Neural cell (in vitro differentiated cells): ENCODE measurements around the gene GDF7.

Source experiments
- EP300 ChIP-seq: fragments of 450-650 bp; conservative IDR thresholded peaks from 2 replicates; pipeline ENCODE4 v1.6.1; 2014; ENCODE audit warnings: antibody characterized with exemption, mild to moderate bottlenecking, moderate library complexity; ENCODE audit not compliant: poor library complexity, severe bottlenecking
- EZH2 ChIP-seq: fragments of 200-600, 300-800 bp; shearing (Covaris generic), sonication (generic); IDR thresholded peaks from 2 replicates; pipeline ENCODE4 v1.6.1; 2014; ENCODE audit warnings: antibody characterized with exemption, low read length, borderline replicate concordance, mild to moderate bottlenecking; ENCODE audit not compliant: insufficient read depth, poor library complexity, severe bottlenecking
- MXI1 ChIP-seq: fragments of 450-650 bp; conservative IDR thresholded peaks from 2 replicates; pipeline ENCODE4 v1.6.1; 2014; ENCODE audit warnings: antibody characterized with exemption, mild to moderate bottlenecking; ENCODE audit not compliant: poor library complexity, severe bottlenecking
- POLR2AphosphoS5 ChIP-seq: IDR thresholded peaks from 2 replicates; pipeline ENCODE4 v1.6.1; 2012
- TF ChIP-seq, protein P1 (sequence below): fragments of 450-650 bp; IDR thresholded peaks from 2 replicates; pipeline ENCODE4 v1.5.1; 2014; ENCODE audit warnings: antibody characterized with exemption, mild to moderate bottlenecking, moderate library complexity; ENCODE audit not compliant: poor library complexity, severe bottlenecking

DNA sequence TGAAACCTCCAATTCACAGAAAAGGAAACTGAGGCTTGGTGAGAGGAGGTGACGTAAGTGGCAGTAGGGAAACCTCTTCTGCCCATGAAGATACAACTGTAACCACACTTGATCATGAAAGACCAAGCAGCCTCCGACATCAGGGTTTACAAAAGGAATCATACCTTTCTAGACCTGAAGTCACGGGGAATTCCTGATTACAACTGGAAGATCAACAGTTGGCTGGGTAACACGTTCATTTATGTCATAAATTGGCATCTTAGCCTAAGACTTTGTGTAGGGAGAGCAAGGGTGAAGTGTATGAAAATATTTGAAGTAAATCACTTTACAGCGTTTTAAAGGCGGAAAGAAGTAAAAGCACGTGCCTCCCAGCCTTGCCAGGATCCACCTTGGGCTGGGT is 17.0 kb upstream of the GDF7 start:
- TF ChIP-seq, protein P1, sequence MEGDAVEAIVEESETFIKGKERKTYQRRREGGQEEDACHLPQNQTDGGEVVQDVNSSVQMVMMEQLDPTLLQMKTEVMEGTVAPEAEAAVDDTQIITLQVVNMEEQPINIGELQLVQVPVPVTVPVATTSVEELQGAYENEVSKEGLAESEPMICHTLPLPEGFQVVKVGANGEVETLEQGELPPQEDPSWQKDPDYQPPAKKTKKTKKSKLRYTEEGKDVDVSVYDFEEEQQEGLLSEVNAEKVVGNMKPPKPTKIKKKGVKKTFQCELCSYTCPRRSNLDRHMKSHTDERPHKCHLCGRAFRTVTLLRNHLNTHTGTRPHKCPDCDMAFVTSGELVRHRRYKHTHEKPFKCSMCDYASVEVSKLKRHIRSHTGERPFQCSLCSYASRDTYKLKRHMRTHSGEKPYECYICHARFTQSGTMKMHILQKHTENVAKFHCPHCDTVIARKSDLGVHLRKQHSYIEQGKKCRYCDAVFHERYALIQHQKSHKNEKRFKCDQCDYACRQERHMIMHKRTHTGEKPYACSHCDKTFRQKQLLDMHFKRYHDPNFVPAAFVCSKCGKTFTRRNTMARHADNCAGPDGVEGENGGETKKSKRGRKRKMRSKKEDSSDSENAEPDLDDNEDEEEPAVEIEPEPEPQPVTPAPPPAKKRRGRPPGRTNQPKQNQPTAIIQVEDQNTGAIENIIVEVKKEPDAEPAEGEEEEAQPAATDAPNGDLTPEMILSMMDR = no peak
- TF ChIP-seq POLR2AphosphoS5 = no peak
- TF ChIP-seq EZH2 = no peak
- no peak for TF ChIP-seq MXI1
- TF ChIP-seq EP300 = no peak
